HG03571 (cell line): Measurements from ENCODE around the gene PEX7.
"Not testable (repeated sequence)": the region's sequence is repeated elsewhere in the genome, so short reads cannot be mapped to it uniquely, and the experiment has no call there.

Source experiments
- ATAC-seq: cut with Tn5 transposase; IDR thresholded peaks from one replicate; pipeline ENCODE4 v1.9.1; 2021; ENCODE audit not compliant: unreplicated experiment

Gene PEX7

GRCh38 chr6:136949957-136950356 lies 127.6 kb downstream of the PEX7 start:
- ATAC-seq, result not testable (repeated sequence)

GRCh38 chr6:136950436-136951126 lies 128.2 kb downstream of the PEX7 start:
- ATAC-seq, result no peak

- no peak for ATAC-seq
Observed at GRCh38 chr6:136952714-136953260, 130.4 kb downstream of the PEX7 start.

GRCh38 chr6:136955123-136955522 lies 132.7 kb downstream of the PEX7 start:
- no peak for ATAC-seq

GRCh38 chr6:136956590-136957544 lies 134.5 kb downstream of the PEX7 start:
- no peak for ATAC-seq

GRCh38 chr6:136958168-136958567 lies 135.8 kb downstream of the PEX7 start:
- no peak for ATAC-seq

DNA sequence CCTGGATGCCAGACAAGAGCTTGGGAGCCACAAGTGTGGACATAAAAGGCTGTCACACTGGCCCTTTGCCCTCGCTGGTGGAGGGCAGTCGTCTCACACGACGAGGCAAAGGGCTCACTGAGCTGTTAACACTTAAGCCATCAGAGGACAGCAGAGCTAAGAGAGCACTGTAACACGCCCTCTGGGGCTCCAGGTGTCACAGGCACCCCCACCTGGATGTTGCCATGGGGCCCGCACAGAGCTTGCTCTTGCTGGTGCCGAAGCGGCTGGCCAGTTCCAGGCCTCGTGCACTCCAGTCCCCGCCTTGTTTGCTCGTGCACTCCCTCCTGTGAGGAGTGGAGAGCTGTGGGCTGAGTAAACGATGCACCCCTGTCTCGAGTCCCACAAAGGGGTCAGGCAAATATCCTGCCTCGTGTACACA lies 137.1 kb downstream of the PEX7 start:
- no peak for ATAC-seq

- not testable (repeated sequence) for ATAC-seq
Observed at GRCh38 chr6:136959935-136960334, 137.5 kb downstream of the PEX7 start.

GRCh38 chr6:136960781-136961180 lies 138.4 kb downstream of the PEX7 start:
- ATAC-seq, result no peak

- no peak for ATAC-seq
Observed at GRCh38 chr6:136961848-136962247, 139.5 kb downstream of the PEX7 start.

GRCh38 chr6:136962661-136963060 lies 140.3 kb downstream of the PEX7 start:
- no peak for ATAC-seq

- no peak for ATAC-seq
Observed at GRCh38 chr6:136963259-136963658, 140.9 kb downstream of the PEX7 start.
